GM21526 (cell line): ENCODE data around the gene ZNF407.

ENCODE experiments used
- ATAC-seq: cut with Tn5 transposase; IDR thresholded peaks from one replicate; pipeline ENCODE4 v1.9.1; 2021; ENCODE audit warnings: moderate library complexity; ENCODE audit not compliant: unreplicated experiment, low FRiP score

ZNF407 gene

DNA sequence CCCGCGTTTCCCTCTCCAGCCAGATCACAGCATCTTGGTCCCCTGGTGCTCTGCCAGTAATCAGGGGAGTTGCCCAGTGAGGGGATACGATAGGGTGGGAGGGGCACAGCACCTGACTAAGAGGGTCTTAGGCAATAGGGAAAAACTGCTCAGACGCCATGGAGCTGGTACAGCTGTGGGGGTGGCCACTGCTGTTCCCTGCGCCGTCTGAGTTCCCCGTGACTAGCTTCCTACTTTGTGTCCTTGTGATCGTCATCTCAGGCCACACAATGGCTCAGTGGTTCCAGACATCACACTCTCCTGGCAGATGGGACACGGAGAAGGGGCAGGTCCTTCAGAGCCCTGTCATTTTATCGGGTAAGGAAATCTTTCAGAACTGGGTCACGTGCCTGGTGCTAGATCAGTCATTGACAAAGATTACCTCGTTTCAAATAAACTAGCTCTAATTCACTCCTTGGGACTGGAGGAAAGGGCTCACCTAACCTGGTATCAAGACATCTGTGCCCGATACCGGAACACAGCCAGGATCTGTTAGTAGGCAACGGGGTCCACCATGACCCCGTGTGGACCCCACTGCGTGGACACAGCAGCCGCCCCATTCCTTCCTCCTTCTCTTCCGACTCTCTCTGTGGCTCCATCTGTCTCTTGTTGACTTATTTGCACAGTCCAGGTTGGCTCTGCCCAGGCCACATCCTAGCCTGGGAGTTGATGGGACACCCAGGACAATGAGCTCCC, 509.7 kb downstream of the ZNF407 start:
- ATAC-seq = no peak

DNA sequence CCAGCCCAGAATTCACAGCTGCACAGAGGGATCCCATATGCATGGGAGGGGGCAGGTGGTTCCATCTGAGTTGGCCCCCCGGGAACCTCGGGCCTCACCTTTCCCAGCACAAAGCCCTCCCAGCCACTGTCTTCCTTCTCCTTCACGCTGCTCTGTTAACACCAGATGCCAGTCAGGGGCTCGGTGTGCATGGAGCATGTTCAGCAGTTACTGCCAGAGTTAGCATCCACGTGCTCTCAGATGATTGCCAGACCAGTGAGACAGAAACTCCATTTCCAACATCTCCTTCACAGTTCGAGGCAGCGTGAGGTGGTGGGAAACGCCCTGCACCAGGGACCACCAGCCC, 510.2 kb downstream of the ZNF407 start:
- no peak for ATAC-seq

DNA sequence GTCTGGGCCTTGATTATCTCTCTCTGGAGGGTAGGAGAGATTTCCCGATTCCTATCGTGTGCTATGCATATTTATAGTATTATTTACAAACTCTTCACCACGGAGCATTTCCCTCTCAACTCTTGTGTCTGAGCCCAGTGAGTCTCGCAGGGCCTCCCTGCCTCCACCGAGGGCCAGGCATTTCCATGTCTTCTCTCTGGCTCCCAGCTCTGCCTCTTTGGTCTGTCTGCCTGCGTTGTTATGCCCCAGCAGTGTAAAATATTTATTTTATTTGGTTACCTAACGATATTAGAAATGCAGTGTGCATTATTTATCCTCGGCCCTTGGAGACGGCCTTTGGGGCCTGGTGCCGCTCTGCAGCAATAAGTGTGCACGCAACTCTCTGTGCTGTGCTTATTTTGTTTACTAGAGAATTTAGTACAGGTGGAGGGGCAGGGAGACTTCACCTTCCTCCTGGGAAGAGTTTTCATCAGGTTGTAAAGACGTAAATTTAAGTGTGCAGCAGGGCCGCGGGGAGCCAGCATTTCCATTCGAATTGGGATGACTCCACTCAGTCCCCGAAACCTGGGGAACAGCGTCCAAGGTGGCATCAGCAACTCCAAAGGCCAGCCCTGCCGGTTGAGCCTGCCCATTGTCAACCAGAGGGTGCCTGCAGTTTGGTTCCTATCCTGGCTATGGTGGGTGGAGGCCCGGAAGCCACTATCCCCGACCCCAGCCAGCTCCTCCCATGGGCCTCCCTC, 511.1 kb downstream of the ZNF407 start:
- no peak for ATAC-seq

DNA sequence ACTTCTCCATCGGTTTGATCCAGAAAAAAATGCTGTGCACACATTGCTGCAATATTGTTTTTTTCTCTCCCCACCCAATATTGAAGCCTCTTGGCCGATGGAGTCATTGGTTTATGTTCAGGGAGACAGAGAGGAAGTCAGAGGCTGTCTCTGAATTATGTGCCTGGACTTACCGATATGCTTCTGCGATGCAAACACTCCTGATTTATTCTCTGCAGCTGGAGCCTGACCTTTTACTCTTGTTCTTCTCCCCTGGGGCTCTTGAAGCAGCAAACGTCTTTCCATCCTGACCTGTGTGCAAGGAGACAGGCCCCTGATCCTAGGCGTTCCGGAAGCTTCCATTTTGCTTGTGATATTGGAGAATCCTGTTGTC, 511.6 kb downstream of the ZNF407 start:
- no peak for ATAC-seq

DNA sequence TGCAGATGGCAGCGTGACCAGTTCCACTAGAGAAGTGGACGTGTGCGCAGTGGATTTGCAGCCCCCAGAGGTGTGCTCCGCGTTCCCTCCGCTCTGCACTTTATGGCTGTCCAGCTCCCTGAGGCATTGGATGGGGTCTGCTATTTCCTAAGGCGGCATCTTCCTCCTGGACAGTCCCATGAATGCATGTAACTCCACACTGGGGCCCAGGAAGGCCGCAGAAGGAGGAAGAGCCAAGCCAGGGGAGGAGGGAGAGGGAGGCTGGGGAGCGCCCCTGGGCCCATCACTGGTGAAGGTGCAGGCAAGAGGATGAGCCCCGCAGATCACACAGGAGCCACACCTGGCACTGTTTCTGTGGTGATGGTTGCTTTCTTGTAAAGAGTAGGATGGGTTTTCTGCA, 512.1 kb downstream of the ZNF407 start:
- no peak for ATAC-seq

DNA sequence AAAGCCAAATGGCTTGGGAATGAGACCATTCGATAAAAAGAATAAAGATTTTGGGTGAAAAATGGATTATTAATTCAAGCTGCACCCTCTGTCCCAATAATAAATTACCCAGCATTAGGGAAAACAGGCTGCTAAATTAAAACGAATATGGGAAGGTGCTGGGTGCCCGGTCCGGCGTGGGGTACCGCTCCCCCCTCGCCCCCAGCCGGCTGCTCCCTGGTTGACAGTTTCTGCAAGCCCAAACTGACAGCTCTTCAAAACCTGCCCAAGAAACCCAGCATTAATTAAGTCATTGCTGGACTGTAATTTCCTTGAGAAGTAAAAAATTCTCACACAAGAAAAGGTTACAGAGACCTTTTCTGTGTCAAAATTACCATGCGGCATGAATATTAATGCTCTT, 512.6 kb downstream of the ZNF407 start:
- no peak for ATAC-seq

DNA sequence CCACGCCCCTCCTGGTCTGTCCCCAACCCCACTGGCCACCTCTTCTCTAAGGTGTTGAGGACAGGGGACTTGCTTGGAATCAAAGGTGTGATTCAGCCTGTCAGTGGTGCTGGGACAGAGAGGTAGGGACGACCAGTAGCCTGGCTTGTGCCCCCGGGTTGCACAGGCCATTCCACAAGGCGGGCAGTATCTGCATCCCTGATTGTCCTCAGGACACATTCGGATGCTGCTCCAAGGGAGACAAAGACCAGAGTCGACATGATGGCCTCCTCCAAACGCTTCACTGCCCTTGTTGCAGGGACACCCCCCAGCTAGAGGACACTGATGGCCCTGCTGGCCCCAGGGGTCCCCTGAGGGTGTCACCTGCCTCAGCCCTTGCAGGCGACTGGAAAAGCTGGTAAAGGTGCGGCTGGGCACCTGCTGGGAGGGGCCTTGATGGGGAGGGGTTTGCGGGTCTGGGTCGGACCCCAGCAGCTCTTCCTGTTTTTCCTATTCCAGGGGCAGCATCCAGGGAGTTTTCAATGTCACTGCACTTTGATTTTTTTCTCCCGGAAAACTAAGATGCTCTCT, 513.3 kb downstream of the ZNF407 start:
- ATAC-seq = no peak

DNA sequence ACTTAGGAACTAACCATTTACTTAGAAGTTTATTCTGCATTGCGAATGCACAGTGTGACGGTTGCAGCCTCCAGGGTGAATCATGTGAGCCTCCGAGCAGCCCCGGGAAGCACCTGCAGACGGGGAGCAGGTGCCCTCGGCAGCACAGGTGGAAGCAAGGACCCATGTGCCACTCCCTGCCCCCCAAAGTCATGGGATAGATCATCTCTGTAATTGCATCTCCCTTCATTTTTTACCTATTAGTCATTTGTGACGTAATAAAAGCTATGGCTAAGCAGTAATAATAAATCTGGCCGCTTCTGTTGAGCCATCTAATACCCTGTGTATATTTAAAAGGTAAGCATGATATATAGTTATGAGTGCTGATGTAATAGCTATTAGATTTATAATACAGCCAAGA, 514.1 kb downstream of the ZNF407 start:
- ATAC-seq = no peak

DNA sequence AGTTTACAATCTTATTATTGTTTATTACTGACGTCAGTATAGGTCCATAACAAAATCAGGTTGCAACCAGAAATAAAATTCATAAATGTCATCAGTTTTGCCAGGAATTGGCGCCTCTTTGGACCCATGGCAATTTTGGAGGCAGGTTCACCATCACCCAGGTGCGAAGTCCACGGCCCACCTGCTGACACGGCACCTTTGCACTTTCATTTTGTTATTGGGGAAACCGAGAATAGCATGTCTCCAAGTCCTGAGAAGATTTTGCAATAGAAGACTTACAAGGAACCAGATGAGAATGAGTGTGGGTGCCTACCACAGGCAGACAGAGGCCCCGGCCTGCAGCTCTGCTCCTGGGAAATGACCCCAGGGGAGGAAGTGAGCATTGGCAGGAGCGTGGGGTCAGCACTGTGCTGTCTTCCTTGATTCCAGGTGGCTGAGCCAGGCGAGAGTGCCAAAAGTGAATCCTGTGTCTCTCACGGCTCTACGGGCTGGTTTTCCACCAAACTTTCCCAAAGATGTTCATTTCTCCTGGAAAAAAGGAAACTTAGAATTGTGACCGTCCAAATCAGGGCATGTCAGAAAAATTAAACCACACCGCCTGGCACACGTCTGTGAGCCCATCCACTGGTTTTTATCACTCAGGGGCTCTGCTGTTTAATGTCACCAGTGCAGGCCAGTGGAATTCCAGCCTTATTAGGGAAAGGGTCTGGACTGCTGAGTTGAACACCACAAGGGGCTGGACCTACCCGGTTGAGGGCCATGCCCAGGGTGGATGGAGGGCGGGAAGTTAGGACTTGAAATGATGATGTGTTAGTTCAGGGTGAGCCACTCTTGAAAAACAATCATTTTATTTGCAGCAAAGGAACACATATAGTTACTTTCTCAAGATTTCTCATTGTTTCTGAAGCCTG, 514.8 kb downstream of the ZNF407 start:
- ATAC-seq = no peak

DNA sequence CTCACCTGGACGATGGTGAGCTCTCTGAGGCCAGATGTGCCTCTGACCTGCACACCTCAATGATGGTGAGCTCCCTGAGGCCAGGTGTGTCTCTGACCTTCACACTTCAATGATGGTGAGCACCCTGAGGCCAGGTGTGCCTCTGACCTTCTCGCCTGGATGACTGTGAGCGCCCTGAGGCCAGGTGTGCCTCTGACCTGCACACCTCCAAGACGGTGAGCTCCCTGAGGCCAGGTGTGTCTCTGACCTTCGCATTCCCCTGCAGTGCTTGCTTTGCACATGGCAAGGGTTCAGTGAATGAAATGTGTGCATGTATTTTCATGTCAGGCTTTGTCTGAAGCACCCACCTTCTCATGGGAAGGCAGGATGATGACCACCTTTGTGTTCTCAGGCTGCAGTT, 515.8 kb downstream of the ZNF407 start:
- no peak for ATAC-seq

DNA sequence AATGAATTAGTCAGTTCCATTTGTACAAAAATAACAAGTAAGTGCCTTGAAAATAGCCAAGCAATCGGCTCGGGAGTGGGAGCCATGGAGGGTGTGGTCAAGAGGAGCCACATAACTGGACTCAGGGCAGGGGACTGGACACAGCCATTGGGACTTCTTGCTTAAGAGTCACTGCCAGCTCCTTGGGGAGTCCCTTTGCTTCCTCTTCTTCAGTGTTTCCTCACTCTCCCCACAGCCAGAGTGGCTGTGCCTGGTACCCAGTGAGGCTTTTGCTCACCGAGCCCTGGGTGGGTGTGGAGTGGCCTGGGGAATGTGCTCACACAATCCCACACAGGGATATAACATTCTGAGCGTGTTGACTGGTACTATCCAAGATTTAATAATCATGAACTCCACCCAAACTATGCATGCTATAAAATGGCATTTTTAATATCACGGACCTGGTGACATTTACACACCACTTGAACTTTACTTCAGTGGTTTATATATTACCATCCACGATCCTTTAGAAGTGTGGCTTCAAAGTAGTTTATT, 516.6 kb downstream of the ZNF407 start:
- ATAC-seq = no peak
